SU-DHL-6 (cell line): ENCODE results near the gene RPS6KL1.

ENCODE experiments used
- H2AFZ ChIP-seq: fragments of 200-600 bp; sonication (generic); 2 replicates; pipeline ENCODE4 v1.6.1; 2014; ENCODE audit warnings: low read depth, mild to moderate bottlenecking, moderate library complexity, mixed read lengths, antibody characterized with exemption, low read length; ENCODE audit not compliant: severe bottlenecking
- H3F3A ChIP-seq: fragments of 200-600 bp; shearing (Covaris generic); 2 replicates; pipeline ENCODE4 v1.6.0; 2016; ENCODE audit warnings: antibody characterized with exemption, mild to moderate bottlenecking; ENCODE audit not compliant: insufficient read depth
- H3K27ac ChIP-seq: fragments of 200-600 bp; sonication (generic); 2 replicates; pipeline ENCODE4 v1.5.1; 2016; ENCODE audit warnings: low read depth, mild to moderate bottlenecking, low read length, moderate library complexity, mixed read lengths
- H3K27me3 ChIP-seq: fragments of 200-600 bp; sonication (generic), shearing (Covaris generic); 2 replicates; pipeline ENCODE4 v1.6.0; 2014; ENCODE audit warnings: mild to moderate bottlenecking, low read length
- H3K36me3 ChIP-seq: fragments of 200-600 bp; sonication (generic); 2 replicates; pipeline ENCODE4 v1.6.1; 2014; ENCODE audit warnings: mild to moderate bottlenecking, low read length, mixed read lengths
- H3K4me2 ChIP-seq: fragments of 300-600, 200-600 bp; shearing (Covaris generic), sonication (generic); 2 replicates; pipeline ENCODE4 v1.6.0; 2014; ENCODE audit warnings: low read length, low read depth, mild to moderate bottlenecking; ENCODE audit not compliant: poor library complexity, severe bottlenecking
- H3K4me3 ChIP-seq: fragments of 200-600 bp; sonication (generic); 2 replicates; pipeline ENCODE4 v1.5.1; 2014; ENCODE audit warnings: antibody characterized with exemption, low read length, mild to moderate bottlenecking, mixed read lengths; ENCODE audit not compliant: insufficient read depth, poor library complexity, severe bottlenecking
- H3K79me2 ChIP-seq: fragments of 200-600 bp; sonication (generic); 2 replicates; pipeline ENCODE4 v1.6.1; 2014; ENCODE audit warnings: mild to moderate bottlenecking, low read length, moderate library complexity; ENCODE audit not compliant: insufficient read depth
- H3K9ac ChIP-seq: fragments of 200-600 bp; sonication (generic); 2 replicates; pipeline ENCODE4 v1.7.0; 2014; ENCODE audit warnings: mild to moderate bottlenecking, low read length
- H3K9me2 ChIP-seq: fragments of 200-600 bp; sonication (generic); replicated peaks from 2 replicates; pipeline ENCODE4 v1.6.1; 2014; ENCODE audit warnings: low read length; ENCODE audit not compliant: insufficient read depth
- H3K9me3 ChIP-seq: fragments of 200-600 bp; sonication (generic); 2 replicates; pipeline ENCODE4 v1.6.1; 2014; ENCODE audit warnings: low read length, mixed read lengths; ENCODE audit not compliant: insufficient read depth
- H4K20me1 ChIP-seq: fragments of 200-600 bp; sonication (generic); 2 replicates; pipeline ENCODE4 v1.6.1; 2014; ENCODE audit warnings: low read depth, mild to moderate bottlenecking, antibody characterized with exemption, low read length, moderate library complexity, mixed read lengths
- CTCF ChIP-seq: fragments of 200-600 bp; sonication (generic); IDR thresholded peaks from one replicate; pipeline ENCODE4 v1.5.1; 2017; ENCODE audit warnings: antibody characterized with exemption, mild to moderate bottlenecking, low read length, moderate library complexity; ENCODE audit not compliant: insufficient read depth, poor library complexity, severe bottlenecking
- EZH2phosphoT487 ChIP-seq: fragments of 200-600 bp; sonication (generic), shearing (Covaris generic); conservative IDR thresholded peaks from 2 replicates; pipeline ENCODE4 v1.6.1; 2018; ENCODE audit warnings: mild to moderate bottlenecking, antibody characterized with exemption, low read length, moderate library complexity, mixed read lengths

Gene RPS6KL1

GRCh38 chr14:74954232-74954946, 31.3 kb upstream of the RPS6KL1 start:
- no peak for TF ChIP-seq CTCF
- TF ChIP-seq EZH2phosphoT487: no peak
- Histone ChIP-seq H2AFZ (no peak overlapping the region), H3K36me3 (no peaks in the 10 kb centered on the region), H3K4me2 (no peak overlapping the region), H3K79me2 (no peaks in the 10 kb centered on the region), H4K20me1 (no peaks in the 10 kb centered on the region), H3K9me2 (no peaks in the 10 kb centered on the region), H3K9me3 (no peaks in the 10 kb centered on the region), H3K4me3 (no peak overlapping the region), H3F3A (no peaks in the 10 kb centered on the region), H3K27ac (no peak overlapping the region), H3K9ac (no peak overlapping the region), H3K27me3 (no peaks in the 10 kb centered on the region)

GRCh38 chr14:74953686-74954085, 30.6 kb upstream of the RPS6KL1 start:
- Histone ChIP-seq H3K79me2 (no peaks in the 10 kb centered on the region), H3K4me3 (no peak overlapping the region), H3K27ac (no peak overlapping the region), H3F3A (no peaks in the 10 kb centered on the region), H3K9ac (no peak overlapping the region), H3K36me3 (no peaks in the 10 kb centered on the region), H3K9me3 (no peaks in the 10 kb centered on the region), H3K27me3 (no peaks in the 10 kb centered on the region), H4K20me1 (no peaks in the 10 kb centered on the region), H3K4me2 (no peak overlapping the region), H3K9me2 (no peaks in the 10 kb centered on the region), H2AFZ (no peak overlapping the region)
- TF ChIP-seq EZH2phosphoT487: no peak
- no peak for TF ChIP-seq CTCF

GRCh38 chr14:74952697-74953484, 29.8 kb upstream of the RPS6KL1 start:
- H3K36me3 ChIP-seq: no peaks in the 10 kb centered on the region
- H2AFZ ChIP-seq: no peak overlapping the region
- no peaks in the 10 kb centered on the region for H3F3A ChIP-seq
- no peak overlapping the region for H3K4me2 ChIP-seq
- H3K27me3 ChIP-seq: no peaks in the 10 kb centered on the region
- no peak overlapping the region for H3K9ac ChIP-seq
- H4K20me1 ChIP-seq: no peaks in the 10 kb centered on the region
- no peaks in the 10 kb centered on the region for H3K9me3 ChIP-seq
- no peak overlapping the region for H3K4me3 ChIP-seq
- no peak for TF ChIP-seq CTCF
- no peak for TF ChIP-seq EZH2phosphoT487
- H3K79me2 ChIP-seq: no peaks in the 10 kb centered on the region
- H3K9me2 ChIP-seq: no peaks in the 10 kb centered on the region
- no peak overlapping the region for H3K27ac ChIP-seq
